Femur (tissue), 1 donor: ENCODE results near the gene ACOT4.
"Not testable (repeated sequence)": the region's sequence is repeated elsewhere in the genome, so short reads cannot be mapped to it uniquely, and the experiment has no call there.

Experiments
- DNase-seq: peaks from one replicate; pipeline ENCODE4 v3.0.0-alpha.2; 2017

Gene ACOT4

DNA sequence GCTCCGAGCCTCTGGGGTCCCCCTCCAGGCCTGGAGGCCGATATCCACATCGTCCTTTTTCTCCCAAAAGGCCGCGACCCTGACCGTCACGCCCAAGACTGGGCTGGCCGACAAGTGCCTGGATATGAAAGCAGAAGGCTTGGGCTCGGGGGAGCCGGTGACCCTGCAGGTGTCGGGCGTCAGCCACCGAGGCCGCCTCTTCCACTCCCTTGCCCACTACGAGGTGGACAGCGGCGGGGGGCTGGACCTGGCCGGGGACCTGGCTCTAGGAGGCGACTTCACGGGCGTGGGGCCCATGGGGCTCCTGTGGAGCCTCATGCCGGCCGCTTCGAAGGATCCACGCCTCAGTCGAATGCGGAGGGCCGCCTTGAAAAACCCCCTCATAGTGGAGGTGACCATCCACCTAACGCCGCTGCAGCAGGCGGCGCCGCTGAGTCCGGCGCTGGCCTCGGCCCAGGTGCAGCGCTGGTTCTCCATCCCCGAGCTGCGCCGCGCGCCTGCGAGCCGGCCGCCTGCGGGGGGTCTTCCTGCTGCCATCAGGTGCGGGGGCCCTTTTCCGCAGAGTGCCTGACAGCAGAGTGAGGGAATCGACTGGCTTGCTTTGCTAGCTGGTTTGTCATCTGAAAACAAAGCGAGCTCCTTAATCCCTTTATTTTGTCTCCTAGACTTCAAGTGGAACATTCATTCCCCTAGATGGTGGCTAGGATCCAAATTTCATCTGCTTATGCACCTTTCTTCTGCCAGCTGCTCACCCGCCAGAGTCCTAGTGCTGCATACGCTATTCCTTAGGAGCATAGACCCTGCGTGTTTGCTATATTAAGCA lies 42.5 kb downstream of the ACOT4 start:
- DNase-seq: peak; percentile 40

DNA sequence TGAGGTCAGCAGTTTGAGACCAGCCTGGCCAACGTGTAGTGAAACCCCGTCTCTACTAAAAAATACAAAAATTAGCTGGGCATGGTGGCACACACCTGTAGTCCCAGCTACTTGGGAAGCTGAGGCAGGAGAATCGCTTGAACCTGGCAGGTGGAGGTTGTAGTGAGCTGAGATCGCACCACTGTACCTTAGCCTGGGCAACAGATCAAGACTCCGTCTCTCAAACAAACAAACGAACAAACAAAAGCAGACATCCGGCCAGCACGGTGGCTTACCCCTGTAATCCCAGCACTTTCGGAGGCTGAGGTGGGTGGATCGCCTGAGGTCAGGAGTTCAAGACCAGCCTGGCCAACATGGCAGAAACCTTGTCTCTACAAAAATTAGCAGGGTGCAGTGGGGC lies 44.7 kb downstream of the ACOT4 start:
- not testable (repeated sequence) for DNase-seq

DNA sequence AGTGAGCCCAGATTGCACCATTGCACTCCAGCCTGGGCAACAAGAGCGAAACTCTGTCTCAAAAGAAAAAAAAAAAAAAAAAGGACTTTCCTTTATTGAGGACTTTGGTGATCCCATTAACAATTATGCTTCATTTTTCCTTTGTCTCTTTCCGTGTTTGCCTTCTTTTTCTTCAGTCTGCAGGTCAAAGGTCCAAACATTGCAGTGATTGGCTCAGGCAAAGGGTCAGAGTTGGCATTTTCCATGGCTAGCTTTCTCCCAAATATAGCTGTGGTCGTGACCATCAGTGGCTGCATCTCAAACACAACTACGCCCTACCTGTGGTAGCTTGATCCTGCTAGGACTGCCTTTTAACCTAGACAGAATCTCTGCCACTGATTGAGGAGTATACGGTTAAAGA lies 46.2 kb downstream of the ACOT4 start:
- no peak for DNase-seq

DNA sequence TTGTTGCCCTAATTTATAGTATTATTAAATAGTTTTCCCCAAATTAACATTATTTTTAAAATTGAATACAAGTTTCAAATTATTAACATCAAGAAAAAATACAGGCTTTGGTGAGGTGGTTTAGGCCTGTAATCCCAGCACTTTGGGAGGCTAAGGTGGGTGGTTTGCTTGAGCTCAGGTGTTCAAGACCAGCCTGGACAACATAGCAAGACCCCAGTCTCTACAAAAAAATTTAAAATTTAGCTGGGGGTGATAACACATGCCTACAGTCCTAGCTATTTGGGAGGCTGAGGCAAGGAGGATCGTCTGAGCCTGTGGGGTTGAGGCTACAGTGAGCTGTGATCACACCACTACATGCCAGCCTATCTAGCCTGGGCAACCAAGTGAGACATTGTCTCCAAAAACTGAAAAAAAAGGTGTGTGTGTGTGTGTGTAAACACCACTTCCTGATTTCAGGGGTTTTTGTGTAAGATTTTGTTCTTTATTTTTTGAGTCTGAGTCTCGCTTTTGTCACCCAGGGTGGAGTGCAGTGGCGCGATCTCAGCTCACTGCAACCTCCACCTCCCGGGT lies 49.2 kb downstream of the ACOT4 start:
- DNase-seq: no peak

DNA sequence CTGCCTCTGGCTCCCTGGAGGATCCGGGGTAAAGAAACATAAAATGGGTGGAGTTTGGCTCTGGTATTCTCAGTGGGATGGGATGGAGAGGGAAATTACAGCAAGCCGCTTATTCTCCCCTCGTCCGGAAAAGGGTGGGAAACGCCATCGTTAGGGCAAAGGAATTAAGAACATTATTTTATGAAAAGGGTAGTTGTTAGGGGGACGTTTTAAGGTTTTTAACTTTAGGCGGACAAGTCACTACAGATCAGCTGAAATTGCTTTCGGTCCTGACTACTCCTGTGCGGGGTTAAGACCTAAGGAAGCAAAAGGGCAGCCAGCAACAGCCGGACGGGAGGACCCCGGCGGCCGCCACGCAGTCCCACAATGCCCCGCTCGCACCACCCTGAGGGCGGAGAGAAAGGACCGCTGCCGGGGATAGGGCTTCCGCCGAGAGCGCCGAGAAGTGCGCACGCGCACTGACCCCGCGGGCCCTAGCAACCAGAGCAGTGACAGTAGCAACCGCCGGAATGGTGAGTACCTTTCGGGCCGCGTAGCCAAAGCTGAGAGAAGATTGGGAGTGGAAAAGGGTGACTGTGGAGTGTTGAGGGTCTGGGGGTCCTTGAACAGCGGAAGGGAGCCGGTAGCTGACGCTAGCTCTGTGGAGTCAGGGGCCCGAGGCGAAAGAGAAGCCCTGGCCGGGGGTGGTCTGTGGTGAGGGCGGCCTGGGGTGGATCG lies 53.0 kb downstream of the ACOT4 start, which contains the start of gene DNAL1:
DNAL1 (plus strand) TSS at position 456 of the 717 bp plus-strand sequence; CDS start at position 510, 54 bp downstream.
- peak; percentile 96 for DNase-seq

DNA sequence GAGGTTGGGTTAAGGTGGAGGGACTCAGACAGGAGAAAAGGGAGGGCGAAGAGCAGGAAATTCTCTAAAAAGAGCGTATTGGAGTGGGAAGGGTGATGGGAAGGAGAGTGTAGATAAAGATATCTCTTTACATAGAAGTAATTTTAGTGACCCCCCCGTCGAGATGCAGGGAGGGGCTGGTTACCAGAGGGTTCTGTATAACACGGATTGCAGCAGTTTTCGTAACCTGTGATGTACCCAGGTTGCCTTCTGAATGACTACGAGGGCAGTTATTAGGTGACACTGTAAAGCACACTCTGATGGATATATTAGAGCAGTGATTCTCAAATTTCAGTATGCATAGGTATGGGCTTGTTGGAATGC lies 53.6 kb downstream of the ACOT4 start:
- DNase-seq: no peak
